HepG2 (cell line): ENCODE data around the gene NYAP2. TPM values are rescaled to one million over a fixed set of nuclear protein-coding genes. Genes with fewer than 3 reads are reported as not detected.

ENCODE experiments used
- ATAC-seq: fragments of 200-7000 bp; cut with Tn5 transposase; 3 replicates; pipeline ENCODE4 v1.9.1; 2020; ENCODE audit warnings: mild to moderate bottlenecking, moderate library complexity
- BruUV-seq: library from RNA; stranded (reverse); fragments of 400-500 nt; replicated peaks from 2 replicates; lab custom pipeline; 2021; lab: Mats Ljungman, UMichigan
- CTCF ChIA-PET: fragments of 300-600 bp; formaldehyde crosslinking; extraction: SDS; loops from one replicate; lab custom pipeline; 2021; ENCODE audit warnings: low total read pairs, inconsistent platforms, low intra/inter-chr PET ratio; lab: Yijun Ruan, JAX
- POLR2A ChIA-PET: fragments of 350-600 bp; sonication (Branson Sonifier 250); formaldehyde crosslinking; loops from one replicate; lab custom pipeline; 2020; ENCODE audit warnings: antibody characterized with exemption, inconsistent platforms; lab: Yijun Ruan, JAX
- DNase-seq: peaks from one replicate; pipeline ENCODE4 v3.0.0-alpha.2; 2015; ENCODE audit warnings: low spot score
- FAIRE-seq: peaks from 3 replicates; lab custom pipeline; 2011; peaks lifted over from hg19 to GRCh38; lab: Jason Lieb, UNC
- H2AFZ ChIP-seq: one replicate; pipeline ENCODE4 v1.6.1; 2011; ENCODE audit warnings: low read length, inconsistent platforms
- H3K27ac ChIP-seq: fragments of 300-600 bp; 3 replicates; pipeline ENCODE4 v1.8.0; 2011; ENCODE audit warnings: mixed run types, mild to moderate bottlenecking, mixed read lengths, low read length, inconsistent platforms; ENCODE audit not compliant: insufficient read depth; ENCODE audit errors: extremely low read length
- H3K27me3 ChIP-seq, 2 experiments: fragments of 200-600 bp in 1 of 2; 2 replicates in 1 of 2; 3 replicates in 1 of 2; pipeline versions ENCODE4 v1.6.0 to v1.8.0; 2011; ENCODE audit warnings: low read length in 2 of 2, mild to moderate bottlenecking in 2 of 2, moderate library complexity in 2 of 2, inconsistent platforms in 1 of 2; ENCODE audit not compliant: insufficient read depth in 2 of 2, control insufficient read depth in 1 of 2
- H3K36me3 ChIP-seq, 2 experiments: fragments of 200-600 bp in 1 of 2; replicated peaks in 1 of 2; 2 replicates in 1 of 2; 3 replicates in 1 of 2; pipeline versions ENCODE4 v1.5.1 to v1.8.0; 2011; ENCODE audit warnings: low read length in 2 of 2, inconsistent platforms in 1 of 2; ENCODE audit not compliant: insufficient read depth in 2 of 2, control insufficient read depth in 1 of 2
- H3K4me1 ChIP-seq: 2 replicates; pipeline ENCODE4 v1.5.1; 2012; ENCODE audit warnings: low read length, inconsistent platforms; ENCODE audit not compliant: insufficient read depth
- H3K4me2 ChIP-seq: 2 replicates; pipeline ENCODE4 v1.6.0; 2011; ENCODE audit warnings: low read depth, low read length, inconsistent platforms
- H3K4me3 ChIP-seq, 3 experiments: fragments of 200-600 bp in 1 of 3; sonication (generic), shearing (Covaris generic) in 1 of 3; replicated peaks in 1 of 3; 2 replicates each; pipeline ENCODE4 v1.5.1; 2011 to 2016; ENCODE audit warnings: low read length in 3 of 3, inconsistent platforms in 2 of 3, low read depth in 2 of 3, mild to moderate bottlenecking in 2 of 3, control low read depth in 1 of 3, mixed read lengths in 1 of 3; ENCODE audit not compliant: insufficient read depth in 1 of 3
- H3K79me2 ChIP-seq: one replicate; pipeline ENCODE4 v1.6.1; 2011; ENCODE audit warnings: low read length, inconsistent platforms; ENCODE audit not compliant: insufficient read depth
- H3K9ac ChIP-seq: 2 replicates; pipeline ENCODE4 v1.6.0; 2011; ENCODE audit warnings: mild to moderate bottlenecking, low read depth, low read length, inconsistent platforms; ENCODE audit not compliant: insufficient read depth
- H3K9me3 ChIP-seq: 2 replicates; pipeline ENCODE4 v1.5.1; 2012; ENCODE audit warnings: mild to moderate bottlenecking, low read length
- H4K20me1 ChIP-seq: 2 replicates; pipeline ENCODE4 v1.6.0; 2011; ENCODE audit warnings: inconsistent platforms, mild to moderate bottlenecking, low read length, moderate library complexity; ENCODE audit not compliant: insufficient read depth
- ARNT ChIP-seq: fragments of 450-650 bp; IDR thresholded peaks from 2 replicates; pipeline ENCODE4 v1.6.1; 2017
- EEA1 ChIP-seq: sonication (generic); formaldehyde crosslinking; IDR thresholded peaks from 2 replicates; pipeline ENCODE4 v1.5.1; 2020; ENCODE audit warnings: mild to moderate bottlenecking, missing genetic modification reagents, borderline replicate concordance
- FOSL1 ChIP-seq: sonication (generic); formaldehyde crosslinking; IDR thresholded peaks from 2 replicates; pipeline ENCODE4 v1.9.0; 2021; ENCODE audit warnings: missing genetic modification reagents, borderline replicate concordance
- GFI1 ChIP-seq: sonication (generic); formaldehyde crosslinking; IDR thresholded peaks from 2 replicates; pipeline ENCODE4 v1.5.0; 2020; ENCODE audit warnings: missing genetic modification reagents, mild to moderate bottlenecking, borderline replicate concordance
- KAT8 ChIP-seq: IDR thresholded peaks from 2 replicates; pipeline ENCODE4 v1.6.1; 2016; ENCODE audit warnings: missing genetic modification reagents, missing compliant biosample characterization
- MAFF ChIP-seq: IDR thresholded peaks from 2 replicates; pipeline ENCODE4 v1.6.1; 2011; ENCODE audit warnings: low read depth, low read length, improper control_type of control experiment
- NFAT5 ChIP-seq: sonication (generic); formaldehyde crosslinking; IDR thresholded peaks from 2 replicates; pipeline ENCODE4 v1.4.0; 2020; ENCODE audit warnings: missing genetic modification reagents
- NR1H2 ChIP-seq: sonication (generic); formaldehyde crosslinking; IDR thresholded peaks from 2 replicates; pipeline ENCODE4 v1.8.1; 2022; ENCODE audit warnings: low read depth, missing genetic modification reagents, borderline replicate concordance
- NR3C1 ChIP-seq: sonication (generic); formaldehyde crosslinking; IDR thresholded peaks from 2 replicates; pipeline ENCODE4 v1.4.0; 2020; ENCODE audit warnings: missing genetic modification reagents
- POLR2A ChIP-seq, 2 experiments: IDR thresholded peaks; 2 replicates each; pipeline ENCODE4 v1.6.1; 2011; ENCODE audit warnings: low read depth in 2 of 2, low read length in 2 of 2, mild to moderate bottlenecking in 1 of 2, moderate library complexity in 1 of 2; ENCODE audit not compliant: insufficient read depth in 1 of 2
- SMAD3 ChIP-seq: sonication (generic); formaldehyde crosslinking; IDR thresholded peaks from 2 replicates; pipeline ENCODE4 v1.4.0; 2020; ENCODE audit warnings: missing genetic modification reagents
- ZNF142 ChIP-seq: sonication (generic); formaldehyde crosslinking; IDR thresholded peaks from 2 replicates; pipeline ENCODE4 v1.4.0; 2020; ENCODE audit warnings: missing genetic modification reagents
- ZNF230 ChIP-seq: sonication (generic); formaldehyde crosslinking; IDR thresholded peaks from 2 replicates; pipeline ENCODE4 v1.4.0; 2020; ENCODE audit warnings: mild to moderate bottlenecking, missing genetic modification reagents
- ZNF44 ChIP-seq: sonication (generic); formaldehyde crosslinking; IDR thresholded peaks from 2 replicates; pipeline ENCODE4 v1.5.1; 2020; ENCODE audit warnings: mild to moderate bottlenecking, missing genetic modification reagents
- WGBS: methylation state at CpG from one replicate; pipeline ENCODE4 v1.1.6; 2017; ENCODE audit warnings: low lambda C conversion rate; 5-methylcytosine and 5-hydroxymethylcytosine counted together
- in situ Hi-C: cut with HindIII; loops from 2 replicates; pipeline ENCODE4 v1.10.0; 2017; ENCODE audit warnings: low pct_unique_long_range_greater_than_20kb; ENCODE audit not compliant: extremely low pct_ligation_motif_present
- intact Hi-C: fragments of 100-400 bp; cut with micrococcal nuclease; formaldehyde crosslinking; loops from one replicate; pipeline ENCODE4 v1.10.0; 2022; ENCODE audit not compliant: unreplicated experiment
- polyA plus RNA-seq, 8 experiments: library from polyadenylated mRNA; depleted of rRNA in 3 of 8; stranded (reverse) in 7 of 8; unstranded in 1 of 8; fragments of >200 nt; fragmentation: Illumina TruSeq in 4 of 8; extraction: Trizol in 4 of 8; gene quantifications; 2 replicates each; pipeline versions ENCODE4 v1.2.1 to v1.2.3, GENCODE V29; 2011 to 2016; ENCODE audit warnings: low read depth in 4 of 8, missing spikeins in 1 of 8, mixed read lengths in 1 of 8; ENCODE audit not compliant: insufficient read depth in 1 of 8
- total RNA-seq, 5 experiments: library from RNA; depleted of rRNA; stranded (reverse); fragments of >200 nt; fragmentation: Illumina TruSeq; extraction: Trizol; gene quantifications; 2 replicates each; pipeline ENCODE4 v1.2.3, GENCODE V29; 2016; ENCODE audit warnings: low read depth in 1 of 5

The NYAP2 gene
- total and polyA plus RNA-seq, 2 of the 13 experiments (the other 11 are each of a cell fraction or from before 2014, with no cell fraction given): not detected

GRCh38 chr2:225355788-225356187, 43.7 kb upstream of the NYAP2 start:
- FAIRE-seq: no peak
- DNase-seq: no peak
- H3K79me2 ChIP-seq: no peaks in the 10 kb centered on the region
- intact Hi-C loops: no loop called here
- H3K36me3 ChIP-seq: no peaks in the 10 kb centered on the region
- ATAC-seq: no peak
- 2% methylated on average over 3 of the region's 3 CpGs for WGBS
- no peak overlapping the region for H2AFZ ChIP-seq
- CTCF ChIA-PET: no interaction called here
- H3K27me3 ChIP-seq: no peaks in the 10 kb centered on the region
- peaks cover 5% of the 10 kb centered on the region; the same call in 1 of the 2 replicates for H3K9me3 ChIP-seq
- H3K4me2 ChIP-seq: no peak overlapping the region
- no peak overlapping the region for H3K9ac ChIP-seq
- H3K27ac ChIP-seq: no peak overlapping the region
- H3K4me1 ChIP-seq: no peaks in the 10 kb centered on the region
- POLR2A ChIA-PET: no interaction called here
- no peaks in the 10 kb centered on the region for H4K20me1 ChIP-seq
- no peak overlapping the region for H3K4me3 ChIP-seq
- in situ Hi-C loops: no loop called here
- BruUV-seq: no TSS peak
- TF ChIP-seq NR1H2 (no peak), KAT8 (CRISPR knock-in tag) (no peak), MAFF (no peak), ZNF44 (CRISPR knock-in tag) (no peak), NR3C1 (CRISPR knock-in tag) (no peak), SMAD3 (CRISPR knock-in tag) (no peak), ZNF230 (CRISPR knock-in tag) (no peak), NFAT5 (CRISPR knock-in tag) (no peak), POLR2A (IDR thresholded peaks at IDR 0.05; ENCODE audit: insufficient read depth in 1 of 2, low read depth in 2 of 2, low read length in 2 of 2) (no peak), EEA1 (no peak), ARNT (no peak), ZNF142 (CRISPR knock-in tag) (no peak), GFI1 (CRISPR knock-in tag) (no peak), FOSL1 (CRISPR knock-in tag) (no peak)
